Activated CD4-positive, alpha-beta T cell treated with anti-CD3 and anti-CD28 coated beads, Interleukin-2, Interleukin-4, amounts not matched to agents 100 ng/mL and 50 ng/mL, durations not matched to agents 16 hours and 8 hours (primary cell): ENCODE results near the gene PATL2.
"Not testable (repeated sequence)": the region's sequence is repeated elsewhere in the genome, so short reads cannot be mapped to it uniquely, and the experiment has no call there.

ENCODE experiments used
- DNase-seq: peaks from one replicate; pipeline ENCODE4 v3.0.0-alpha.2; 2020; ENCODE audit warnings: low spot score

PATL2 gene

DNA sequence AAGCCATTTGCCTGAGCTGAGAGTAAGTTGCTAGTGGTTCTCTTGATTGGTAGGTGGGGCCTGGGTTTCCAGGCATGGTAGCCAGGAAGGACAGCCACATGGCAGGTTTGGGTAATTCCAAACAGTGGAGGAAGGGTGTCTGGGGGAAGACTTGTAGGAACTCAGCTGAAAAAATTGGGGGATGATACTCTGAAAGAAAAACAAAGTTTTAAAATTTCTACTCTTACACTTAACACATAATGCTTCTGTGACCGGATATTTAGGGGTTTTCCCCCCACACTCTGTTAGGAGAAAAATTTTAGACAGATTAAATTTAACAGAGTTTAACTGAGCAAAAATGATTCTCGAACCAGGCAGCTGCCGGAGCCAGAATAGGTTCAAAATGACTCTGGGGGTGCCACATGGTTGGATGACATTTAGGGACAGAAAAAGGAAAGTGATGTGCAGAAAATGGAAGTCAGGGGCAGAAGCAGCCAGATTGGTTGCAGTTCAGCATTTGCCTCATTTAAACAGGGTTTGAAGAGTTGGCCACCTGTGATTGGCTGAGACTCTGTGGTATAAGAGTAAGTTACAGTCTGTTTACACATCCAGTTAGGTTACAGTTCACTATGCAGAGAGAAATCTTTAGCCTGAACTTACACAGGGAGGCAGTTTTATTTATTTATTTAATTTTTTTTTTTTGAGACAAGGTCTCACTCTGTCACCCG is 8.3 kb upstream of the PATL2 start:
- peak; percentile 86 for DNase-seq

DNA sequence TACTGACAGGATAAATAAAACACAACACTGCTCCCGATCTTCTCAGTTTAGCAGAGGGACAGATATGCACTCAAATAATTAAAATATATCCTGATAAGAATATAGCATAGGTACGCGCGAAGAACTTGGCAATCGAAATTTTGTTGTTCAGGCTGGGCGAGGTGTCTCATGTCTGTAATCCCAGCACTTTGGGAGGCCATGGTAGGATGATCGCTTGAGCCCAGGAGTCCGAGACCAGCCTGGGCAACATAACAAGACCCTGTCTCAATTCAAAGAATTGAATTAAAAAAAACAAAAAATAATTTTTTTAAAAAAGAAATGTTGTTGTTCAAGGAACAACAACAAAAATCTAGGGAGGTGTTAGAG is 7.8 kb upstream of the PATL2 start:
- DNase-seq = no peak

DNA sequence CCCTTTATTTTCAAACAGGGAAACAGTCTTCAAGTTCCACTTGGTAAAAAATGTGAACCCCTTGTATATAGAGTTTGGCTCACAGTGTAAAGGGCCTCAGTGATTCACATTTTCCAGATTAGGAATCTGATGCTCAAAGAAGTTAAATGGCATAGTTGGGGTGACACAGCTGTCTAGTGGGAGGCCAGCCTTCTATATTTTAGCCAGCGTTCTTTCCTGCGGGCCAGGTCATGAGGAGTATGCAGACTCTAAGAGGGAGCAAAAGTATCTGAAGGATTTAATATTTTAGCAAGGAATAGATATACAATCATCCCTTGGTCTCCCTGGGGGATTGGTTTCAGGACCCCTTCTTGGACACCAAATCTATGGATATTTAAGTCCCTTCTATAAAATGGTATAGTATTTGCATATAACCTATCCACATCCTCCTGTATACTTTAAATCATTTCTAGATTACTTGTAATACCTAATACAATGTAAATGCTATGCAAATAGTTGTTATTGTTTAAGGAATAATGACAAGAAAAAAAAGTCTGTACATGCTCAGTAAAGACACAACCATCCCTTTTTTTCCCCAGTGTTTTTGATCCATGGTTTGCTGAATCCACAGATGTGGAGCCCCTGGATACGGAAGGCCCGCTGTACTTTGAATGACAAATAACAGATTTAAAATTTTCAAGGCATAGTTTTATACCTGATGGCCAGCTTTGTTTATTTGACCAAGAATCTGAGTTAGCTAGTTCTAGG is 7.2 kb upstream of the PATL2 start:
- DNase-seq = no peak

DNA sequence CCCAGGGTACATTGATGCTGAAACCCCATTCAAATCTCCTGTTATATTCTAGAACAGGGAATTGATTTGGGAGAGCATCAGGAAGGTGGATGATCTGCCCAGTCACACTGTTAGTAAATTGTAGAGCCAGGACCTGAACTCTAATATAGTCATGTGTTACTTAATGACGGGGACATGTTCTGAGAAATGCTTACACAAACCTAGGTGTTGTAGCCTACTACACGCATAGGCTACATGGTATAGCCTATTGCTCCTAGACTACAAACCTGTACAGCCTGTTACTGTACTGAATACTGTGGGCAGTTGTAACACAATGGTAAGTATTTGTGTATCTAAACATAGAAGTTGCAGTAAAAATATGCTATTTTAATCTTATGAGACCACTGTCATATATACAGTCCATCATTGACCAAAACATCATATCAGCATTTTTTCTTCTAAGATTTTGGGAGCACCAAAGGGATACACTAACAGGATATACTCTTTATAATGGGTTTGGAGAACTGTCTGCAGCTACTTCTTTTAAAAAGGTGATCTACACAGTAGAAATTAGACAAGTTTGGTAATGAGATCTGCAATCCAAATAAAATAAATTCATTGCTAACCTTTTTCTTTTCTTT is 6.0 kb upstream of the PATL2 start:
- no peak for DNase-seq

DNA sequence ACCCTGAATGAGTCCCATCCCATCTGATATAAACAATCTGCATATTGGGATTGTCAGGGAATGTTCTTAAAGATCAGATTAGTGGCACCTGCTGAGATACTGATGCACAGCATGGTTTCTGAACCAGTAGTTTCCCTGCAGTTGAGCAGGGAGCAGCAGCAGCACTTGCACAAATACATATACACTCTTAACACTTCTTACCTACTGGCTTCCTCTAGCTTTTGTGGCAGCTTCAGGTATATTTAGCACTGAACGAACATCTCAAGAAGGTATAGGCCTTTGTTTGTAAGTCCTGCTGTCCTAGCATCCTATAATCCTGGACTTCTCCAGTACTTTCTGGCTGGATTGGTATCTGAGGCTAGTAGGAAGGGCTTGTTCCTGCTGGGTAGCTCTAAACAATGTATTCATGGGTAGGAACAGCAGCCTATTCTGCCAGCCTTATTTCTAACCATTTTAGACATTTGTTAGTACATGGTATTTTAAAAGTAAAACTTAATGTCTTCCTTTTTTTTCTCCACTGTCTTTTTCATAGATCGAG is 4.7 kb upstream of the PATL2 start:
- DNase-seq = no peak

DNA sequence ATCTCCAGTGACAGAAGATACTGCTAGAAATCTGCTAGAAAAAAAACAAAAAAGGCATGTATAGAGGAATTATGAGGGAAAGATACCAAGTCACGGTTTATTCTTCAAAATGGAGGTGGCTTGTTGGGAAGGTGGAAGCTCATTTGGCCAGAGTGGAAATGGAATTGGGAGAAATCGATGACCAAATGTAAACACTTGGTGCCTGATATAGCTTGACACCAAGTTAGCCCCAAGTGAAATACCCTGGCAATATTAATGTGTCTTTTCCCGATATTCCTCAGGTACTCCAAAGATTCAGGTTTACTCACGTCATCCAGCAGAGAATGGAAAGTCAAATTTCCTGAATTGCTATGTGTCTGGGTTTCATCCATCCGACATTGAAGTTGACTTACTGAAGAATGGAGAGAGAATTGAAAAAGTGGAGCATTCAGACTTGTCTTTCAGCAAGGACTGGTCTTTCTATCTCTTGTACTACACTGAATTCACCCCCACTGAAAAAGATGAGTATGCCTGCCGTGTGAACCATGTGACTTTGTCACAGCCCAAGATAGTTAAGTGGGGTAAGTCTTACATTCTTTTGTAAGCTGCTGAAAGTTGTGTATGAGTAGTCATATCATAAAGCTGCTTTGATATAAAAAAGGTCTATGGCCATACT is 4.1 kb upstream of the PATL2 start:
- DNase-seq = no peak

DNA sequence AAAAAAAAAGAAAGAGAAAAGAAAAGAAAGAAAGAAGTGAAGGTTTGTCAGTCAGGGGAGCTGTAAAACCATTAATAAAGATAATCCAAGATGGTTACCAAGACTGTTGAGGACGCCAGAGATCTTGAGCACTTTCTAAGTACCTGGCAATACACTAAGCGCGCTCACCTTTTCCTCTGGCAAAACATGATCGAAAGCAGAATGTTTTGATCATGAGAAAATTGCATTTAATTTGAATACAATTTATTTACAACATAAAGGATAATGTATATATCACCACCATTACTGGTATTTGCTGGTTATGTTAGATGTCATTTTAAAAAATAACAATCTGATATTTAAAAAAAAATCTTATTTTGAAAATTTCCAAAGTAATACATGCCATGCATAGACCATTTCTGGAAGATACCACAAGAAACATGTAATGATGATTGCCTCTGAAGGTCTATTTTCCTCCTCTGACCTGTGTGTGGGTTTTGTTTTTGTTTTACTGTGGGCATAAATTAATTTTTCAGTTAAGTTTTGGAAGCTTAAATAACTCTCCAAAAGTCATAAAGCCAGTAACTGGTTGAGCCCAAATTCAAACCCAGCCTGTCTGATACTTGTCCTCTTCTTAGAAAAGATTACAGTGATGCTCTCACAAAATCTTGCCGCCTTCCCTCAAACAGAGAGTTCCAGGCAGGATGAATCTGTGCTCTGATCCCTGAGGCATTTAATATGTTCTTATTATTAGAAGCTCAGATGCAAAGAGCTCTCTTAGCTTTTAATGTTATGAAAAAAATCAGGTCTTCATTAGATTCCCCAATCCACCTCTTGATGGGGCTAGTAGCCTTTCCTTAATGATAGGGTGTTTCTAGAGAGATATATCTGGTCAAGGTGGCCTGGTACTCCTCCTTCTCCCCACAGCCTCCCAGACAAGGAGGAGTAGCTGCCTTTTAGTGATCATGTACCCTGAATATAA is 2.2 kb upstream of the PATL2 start:
- no peak for DNase-seq

DNA sequence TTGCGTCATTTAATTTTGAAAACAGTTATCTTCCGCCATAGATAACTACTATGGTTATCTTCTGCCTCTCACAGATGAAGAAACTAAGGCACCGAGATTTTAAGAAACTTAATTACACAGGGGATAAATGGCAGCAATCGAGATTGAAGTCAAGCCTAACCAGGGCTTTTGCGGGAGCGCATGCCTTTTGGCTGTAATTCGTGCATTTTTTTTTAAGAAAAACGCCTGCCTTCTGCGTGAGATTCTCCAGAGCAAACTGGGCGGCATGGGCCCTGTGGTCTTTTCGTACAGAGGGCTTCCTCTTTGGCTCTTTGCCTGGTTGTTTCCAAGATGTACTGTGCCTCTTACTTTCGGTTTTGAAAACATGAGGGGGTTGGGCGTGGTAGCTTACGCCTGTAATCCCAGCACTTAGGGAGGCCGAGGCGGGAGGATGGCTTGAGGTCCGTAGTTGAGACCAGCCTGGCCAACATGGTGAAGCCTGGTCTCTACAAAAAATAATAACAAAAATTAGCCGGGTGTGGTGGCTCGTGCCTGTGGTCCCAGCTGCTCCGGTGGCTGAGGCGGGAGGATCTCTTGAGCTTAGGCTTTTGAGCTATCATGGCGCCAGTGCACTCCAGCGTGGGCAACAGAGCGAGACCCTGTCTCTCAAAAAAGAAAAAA is 1.4 kb upstream of the PATL2 start:
- peak; percentile 79 for DNase-seq

DNA sequence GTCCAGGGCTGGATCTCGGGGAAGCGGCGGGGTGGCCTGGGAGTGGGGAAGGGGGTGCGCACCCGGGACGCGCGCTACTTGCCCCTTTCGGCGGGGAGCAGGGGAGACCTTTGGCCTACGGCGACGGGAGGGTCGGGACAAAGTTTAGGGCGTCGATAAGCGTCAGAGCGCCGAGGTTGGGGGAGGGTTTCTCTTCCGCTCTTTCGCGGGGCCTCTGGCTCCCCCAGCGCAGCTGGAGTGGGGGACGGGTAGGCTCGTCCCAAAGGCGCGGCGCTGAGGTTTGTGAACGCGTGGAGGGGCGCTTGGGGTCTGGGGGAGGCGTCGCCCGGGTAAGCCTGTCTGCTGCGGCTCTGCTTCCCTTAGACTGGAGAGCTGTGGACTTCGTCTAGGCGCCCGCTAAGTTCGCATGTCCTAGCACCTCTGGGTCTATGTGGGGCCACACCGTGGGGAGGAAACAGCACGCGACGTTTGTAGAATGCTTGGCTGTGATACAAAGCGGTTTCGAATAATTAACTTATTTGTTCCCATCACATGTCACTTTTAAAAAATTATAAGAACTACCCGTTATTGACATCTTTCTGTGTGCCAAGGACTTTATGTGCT is 721 bp upstream of the PATL2 start:
- peak; percentile 59 for DNase-seq

DNA sequence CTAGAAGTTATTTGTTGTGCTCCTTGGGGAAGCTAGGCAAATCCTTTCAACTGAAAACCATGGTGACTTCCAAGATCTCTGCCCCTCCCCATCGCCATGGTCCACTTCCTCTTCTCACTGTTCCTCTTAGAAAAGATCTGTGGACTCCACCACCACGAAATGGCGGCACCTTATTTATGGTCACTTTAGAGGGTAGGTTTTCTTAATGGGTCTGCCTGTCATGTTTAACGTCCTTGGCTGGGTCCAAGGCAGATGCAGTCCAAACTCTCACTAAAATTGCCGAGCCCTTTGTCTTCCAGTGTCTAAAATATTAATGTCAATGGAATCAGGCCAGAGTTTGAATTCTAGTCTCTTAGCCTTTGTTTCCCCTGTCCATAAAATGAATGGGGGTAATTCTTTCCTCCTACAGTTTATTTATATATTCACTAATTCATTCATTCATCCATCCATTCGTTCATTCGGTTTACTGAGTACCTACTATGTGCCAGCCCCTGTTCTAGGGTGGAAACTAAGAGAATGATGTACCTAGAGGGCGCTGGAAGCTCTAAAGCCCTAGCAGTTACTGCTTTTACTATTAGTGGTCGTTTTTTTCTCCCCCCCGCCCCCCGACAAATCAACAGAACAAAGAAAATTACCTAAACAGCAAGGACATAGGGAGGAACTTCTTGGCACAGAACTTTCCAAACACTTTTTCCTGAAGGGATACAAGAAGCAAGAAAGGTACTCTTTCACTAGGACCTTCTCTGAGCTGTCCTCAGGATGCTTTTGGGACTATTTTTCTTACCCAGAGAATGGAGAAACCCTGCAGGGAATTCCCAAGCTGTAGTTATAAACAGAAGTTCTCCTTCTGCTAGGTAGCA is 657 bp downstream of the PATL2 start:
- DNase-seq = peak; percentile 62

DNA sequence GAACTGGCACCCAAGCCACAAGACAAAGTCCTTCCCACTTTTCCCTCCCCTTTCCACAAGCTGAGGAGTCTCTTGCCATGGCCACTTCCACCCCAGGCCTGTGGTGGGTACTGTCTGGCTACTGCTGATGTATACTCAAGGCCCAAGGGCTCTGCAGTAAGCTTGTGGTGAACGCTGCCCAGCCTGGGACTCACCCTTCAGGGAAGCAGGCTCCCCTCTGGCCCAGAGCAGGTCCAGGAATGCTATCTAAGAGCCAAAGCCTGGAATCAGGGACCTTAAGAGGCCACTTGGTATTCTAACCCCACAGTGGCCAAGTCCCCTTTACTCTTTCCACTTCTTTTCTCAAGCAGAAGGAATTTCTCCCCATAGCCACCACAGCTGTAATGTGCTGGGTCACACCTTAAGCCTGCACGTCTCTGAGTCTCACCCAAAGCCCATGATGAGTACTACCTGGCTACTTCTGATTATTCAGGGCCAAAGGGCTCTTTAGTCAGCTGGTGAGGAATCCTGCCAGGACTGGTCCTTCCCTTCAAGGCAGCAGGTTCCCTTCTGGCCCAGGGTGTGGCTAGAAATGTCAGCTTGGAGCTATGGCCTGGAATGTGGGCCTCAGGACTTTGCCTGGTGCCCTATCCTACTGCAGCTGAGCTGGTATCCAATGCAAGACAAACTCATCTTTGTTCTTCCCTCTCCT is 4.0 kb downstream of the PATL2 start:
- DNase-seq = no peak

DNA sequence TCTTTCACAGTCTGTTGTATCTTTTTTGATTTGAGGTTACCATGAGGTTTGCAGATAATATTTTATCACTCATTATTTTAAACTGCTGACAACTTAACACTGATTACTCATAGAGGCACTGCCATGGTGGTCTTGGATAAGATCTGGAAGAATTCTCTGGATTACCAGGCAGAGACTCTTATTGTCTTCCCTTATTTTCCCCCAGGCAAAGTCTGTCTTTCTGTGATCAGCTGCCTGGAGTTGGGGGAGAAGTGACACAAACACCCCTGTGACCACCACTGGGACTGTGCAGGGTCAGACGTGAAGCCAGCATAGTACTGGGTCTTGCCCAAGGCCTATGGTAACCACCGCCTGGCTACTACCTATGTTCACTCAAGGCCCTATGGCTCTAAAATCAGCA is 4.7 kb downstream of the PATL2 start:
- no peak for DNase-seq

DNA sequence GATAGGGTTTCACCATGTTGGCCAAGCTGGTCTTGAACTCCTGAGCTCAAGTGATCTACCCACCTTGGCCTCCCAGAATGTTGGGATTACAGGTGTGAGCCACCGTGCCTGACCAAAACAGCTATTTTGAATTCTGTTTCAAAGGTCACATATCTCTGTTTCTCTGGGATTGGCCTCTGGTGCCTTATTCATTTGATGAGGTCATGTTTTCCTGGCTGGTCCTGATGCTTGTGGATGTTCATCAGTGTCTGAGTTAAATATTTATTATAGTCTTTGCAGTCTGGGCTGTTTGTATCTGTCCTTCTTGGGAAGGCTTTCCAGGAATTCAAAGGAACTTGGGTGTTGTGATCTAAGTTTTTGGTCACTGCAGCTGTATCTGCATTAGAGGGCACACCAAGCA is 5.1 kb downstream of the PATL2 start:
- DNase-seq = no peak

DNA sequence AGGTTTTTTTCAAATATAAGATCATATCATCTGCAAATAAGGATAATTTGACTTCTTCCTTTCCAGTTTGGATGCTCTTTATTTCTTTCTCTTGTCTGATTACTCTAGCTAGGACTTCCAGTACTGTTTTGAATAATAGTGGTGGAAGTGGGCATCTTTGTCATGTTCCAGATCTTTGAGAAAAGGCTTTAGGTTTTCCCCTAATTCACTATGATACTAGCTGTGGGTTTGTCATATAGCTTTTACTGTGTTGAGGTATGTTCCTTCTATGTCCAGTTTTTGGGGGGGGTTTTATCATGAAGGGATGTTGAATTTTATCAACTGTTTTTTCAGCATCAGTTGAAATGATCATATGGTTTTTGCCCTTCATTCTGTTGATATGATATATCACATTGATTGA is 10.4 kb downstream of the PATL2 start:
- not testable (repeated sequence) for DNase-seq

DNA sequence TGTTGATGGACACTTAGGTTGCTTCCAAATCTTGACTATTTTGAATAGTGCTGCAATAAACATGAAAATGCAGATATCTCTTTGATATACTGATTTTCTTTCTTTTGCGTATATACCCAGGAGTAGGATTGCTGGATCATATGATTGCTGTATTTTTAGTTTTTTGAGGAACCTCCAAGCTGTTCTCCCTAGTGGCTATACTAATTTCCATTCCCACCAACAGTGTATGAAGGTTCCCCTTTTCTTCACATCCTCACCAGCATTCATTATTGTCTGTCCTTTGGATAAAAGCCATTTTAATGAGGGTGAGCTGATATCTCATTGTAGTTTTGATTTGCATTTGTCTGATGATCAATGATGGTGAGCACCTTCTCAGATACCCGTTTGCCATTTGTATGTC is 12.5 kb downstream of the PATL2 start:
- no peak for DNase-seq

DNA sequence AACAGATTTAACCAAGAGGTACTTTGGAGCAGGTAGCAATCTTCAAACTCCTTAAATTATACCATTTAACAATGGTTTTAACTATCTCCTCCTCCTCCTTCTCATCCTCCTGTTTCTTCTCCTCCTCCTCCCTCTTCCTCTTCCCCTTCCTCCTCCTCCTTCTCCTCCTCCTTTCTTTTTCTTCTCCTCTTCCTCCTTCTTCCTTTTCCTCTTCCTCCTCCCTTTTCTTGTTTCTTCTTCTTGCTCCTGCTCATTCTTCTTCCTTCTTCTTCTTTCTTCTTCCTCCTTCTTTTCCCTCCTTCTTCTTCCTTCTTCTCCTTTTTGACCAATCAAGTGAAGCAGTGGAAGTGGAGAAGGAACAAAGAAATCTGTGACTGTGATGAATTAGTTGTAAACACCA is 14.1 kb downstream of the PATL2 start:
- DNase-seq = no peak

DNA sequence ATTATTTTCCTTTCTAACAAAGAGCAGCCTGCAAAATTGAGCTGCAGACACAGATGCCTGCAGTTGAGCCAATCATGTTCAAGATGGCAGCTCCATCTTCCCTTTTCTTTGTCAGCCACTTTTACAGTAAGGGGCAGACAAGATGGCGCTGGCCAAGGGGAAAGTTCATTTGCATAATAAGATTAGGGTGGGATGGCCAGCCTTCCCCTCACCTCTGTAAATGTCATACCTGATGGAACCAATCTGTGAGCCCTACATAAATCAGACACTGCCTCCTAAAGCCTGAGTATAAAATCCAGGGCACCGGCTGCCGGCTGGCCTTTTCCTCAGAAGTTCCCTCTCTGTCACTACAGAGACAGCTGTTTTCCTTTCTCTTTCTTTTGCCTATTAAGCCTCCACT is 15.8 kb downstream of the PATL2 start:
- no peak for DNase-seq

DNA sequence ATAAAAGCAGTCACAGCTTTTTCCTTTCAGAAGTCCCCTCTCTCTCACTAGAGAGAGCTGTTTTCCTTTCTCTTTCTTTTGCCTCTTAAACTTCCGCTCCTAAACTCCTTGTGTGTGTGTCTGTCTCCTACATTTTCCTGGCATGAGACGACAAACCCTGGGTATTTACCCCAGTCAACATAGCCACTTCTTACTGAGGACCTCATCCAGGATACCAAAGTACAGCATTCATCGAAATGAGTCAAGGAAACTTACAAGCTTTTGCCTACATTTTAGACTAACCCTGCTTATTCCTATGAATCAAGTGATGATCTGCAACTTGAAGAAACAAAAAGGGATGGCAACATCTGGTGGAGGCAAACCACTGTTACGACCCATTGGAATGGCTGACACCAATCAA is 16.7 kb downstream of the PATL2 start:
- DNase-seq = no peak

DNA sequence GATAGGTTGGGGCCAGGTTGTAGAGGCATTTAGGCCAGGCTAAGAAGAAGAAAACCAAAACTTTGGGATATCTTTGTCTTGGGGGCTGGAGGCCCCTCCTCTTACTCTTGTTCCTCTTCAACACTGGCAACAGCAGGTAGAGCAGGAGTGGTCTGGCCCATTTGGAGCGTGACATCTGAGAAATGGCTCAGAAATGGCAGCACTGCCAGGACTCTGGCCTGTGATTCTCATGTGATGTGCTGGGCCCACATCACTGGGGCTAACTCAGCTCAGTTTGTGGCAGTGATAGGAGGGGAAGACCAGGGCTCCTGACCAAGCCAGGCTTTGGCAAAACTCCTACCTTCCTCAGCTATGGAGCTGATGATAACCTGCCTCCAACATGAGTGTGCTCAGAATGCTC is 18.5 kb downstream of the PATL2 start:
- DNase-seq = no peak
